IMR-90 (cell line): ENCODE measurements around the gene FES.
A peak's percentile ranks its signal among the peaks of the same experiment; 100 is the strongest.

Experiments
- CEBPB ChIP-seq: IDR thresholded peaks from 2 replicates; pipeline ENCODE4 v1.6.1; 2012; ENCODE audit warnings: low read depth, low read length, improper control_type of control experiment
- CTCF ChIP-seq: conservative IDR thresholded peaks from 2 replicates; pipeline ENCODE4 v1.5.1; 2012; ENCODE audit warnings: mild to moderate bottlenecking, low read depth, low read length, improper control_type of control experiment
- RAD21 ChIP-seq: IDR thresholded peaks from 2 replicates; pipeline ENCODE4 v1.6.1; 2012; ENCODE audit warnings: low read length, improper control_type of control experiment
- RCOR1 ChIP-seq: IDR thresholded peaks from 2 replicates; pipeline ENCODE4 v1.6.1; 2012; ENCODE audit warnings: mild to moderate bottlenecking, low read length, improper control_type of control experiment; ENCODE audit not compliant: insufficient replicate concordance
- USF2 ChIP-seq: fragments of 150-350 bp; IDR thresholded peaks from 2 replicates; pipeline ENCODE4 v1.6.1; 2017; ENCODE audit warnings: mild to moderate bottlenecking, antibody characterized with exemption, low read length, low read depth

GRCh38 chr15:90921887-90922286 lies 37.6 kb downstream of the FES start:
- TF ChIP-seq CTCF (no peak), CEBPB (peak; percentile 55; the same call in 1 of the 2 replicates), RAD21 (no peak), RCOR1 (no peak), USF2 (no peak)
